ENCODE data around the gene BSPH1. TPM values are rescaled to one million over a fixed set of nuclear protein-coding genes. Genes with fewer than 3 reads are reported as not detected.

The BSPH1 gene
- not detected for total RNA-seq

GRCh38 chr19:47992070-47992469, at the start of gene BSPH1:
BSPH1 (minus strand) TSS chr19:47992170; CDS start chr19:47992081, 89 bp downstream.
- no peak for DNase-seq
- no peak within 1 kb of the TSS for H3K4me3 ChIP-seq
- H3K36me3 ChIP-seq = no peaks in the 10 kb centered on the region
- no peaks in the 10 kb centered on the region for H3K4me1 ChIP-seq
- H3K27me3 ChIP-seq = no peaks in the 10 kb centered on the region
- no peak for TF ChIP-seq CTCF (IDR thresholded peaks at IDR 0.05)
- TF ChIP-seq POLR2A (IDR thresholded peaks at IDR 0.05) = no peak
- H3K9me3 ChIP-seq = no peaks in the 10 kb centered on the region
- no peak within 1 kb of the TSS for H3K27ac ChIP-seq

GRCh38 chr19:48036765-48037164, 44.8 kb upstream of the BSPH1 start:
- Histone ChIP-seq H3K9me3 (peaks cover 0 to 4% (median 0%) of the 10 kb centered on the region in 4 donors), H3K4me1 (no peaks in the 10 kb centered on the region)

GRCh38 chr19:48033604-48034003, 41.6 kb upstream of the BSPH1 start:
- no peaks in the 10 kb centered on the region for H3K4me1 ChIP-seq
- no peak overlapping the region for H3K27ac ChIP-seq
- peaks cover 0 to 4% (median 0%) of the 10 kb centered on the region in 4 donors for H3K9me3 ChIP-seq
- H3K4me3 ChIP-seq = no peak overlapping the region
- DNase-seq = no peak
- H3K36me3 ChIP-seq = no peaks in the 10 kb centered on the region
- TF ChIP-seq CTCF (IDR thresholded peaks at IDR 0.05) (no peak), POLR2A (IDR thresholded peaks at IDR 0.05) (no peak)
- H3K27me3 ChIP-seq = no peaks in the 10 kb centered on the region

More at GRCh38 chr19:48036765-48037164, 44.8 kb upstream of the BSPH1 start:
- Histone ChIP-seq H3K4me3 (no peak overlapping the region), H3K27me3 (no peaks in the 10 kb centered on the region), H3K27ac (no peak overlapping the region), H3K36me3 (no peaks in the 10 kb centered on the region)
- TF ChIP-seq POLR2A (IDR thresholded peaks at IDR 0.05) (no peak), CTCF (IDR thresholded peaks at IDR 0.05) (no peak)
- DNase-seq = no peak

- DNase-seq = no peak
- Histone ChIP-seq H3K36me3 (no peaks in the 10 kb centered on the region), H3K4me1 (no peaks in the 10 kb centered on the region)
Measured at GRCh38 chr19:48030073-48030472, 38.1 kb upstream of the BSPH1 start.

GRCh38 chr19:48029431-48029830, 37.5 kb upstream of the BSPH1 start:
- no peak overlapping the region for H3K27ac ChIP-seq
- no peak overlapping the region for H3K4me3 ChIP-seq
- no peaks in the 10 kb centered on the region for H3K36me3 ChIP-seq
- no peak for TF ChIP-seq POLR2A (IDR thresholded peaks at IDR 0.05)
- no peaks in the 10 kb centered on the region for H3K27me3 ChIP-seq
- DNase-seq = no peak
- H3K4me1 ChIP-seq = no peaks in the 10 kb centered on the region
- H3K9me3 ChIP-seq = no peaks in the 10 kb centered on the region

More at GRCh38 chr19:48030073-48030472, 38.1 kb upstream of the BSPH1 start:
- TF ChIP-seq CTCF (IDR thresholded peaks at IDR 0.05) (no peak), POLR2A (IDR thresholded peaks at IDR 0.05) (no peak)
- Histone ChIP-seq H3K4me3 (no peak overlapping the region), H3K27me3 (no peaks in the 10 kb centered on the region), H3K9me3 (no peaks in the 10 kb centered on the region), H3K27ac (no peak overlapping the region)

GRCh38 chr19:48025480-48025879, 33.5 kb upstream of the BSPH1 start:
- no peak overlapping the region for H3K4me3 ChIP-seq
- no peak overlapping the region for H3K27ac ChIP-seq
- H3K9me3 ChIP-seq = peaks cover 0 to 3% (median 0%) of the 10 kb centered on the region in 4 donors
- H3K4me1 ChIP-seq = no peaks in the 10 kb centered on the region
- no peaks in the 10 kb centered on the region for H3K27me3 ChIP-seq
- DNase-seq = no peak
- no peak for TF ChIP-seq CTCF (IDR thresholded peaks at IDR 0.05)
- TF ChIP-seq POLR2A (IDR thresholded peaks at IDR 0.05) = no peak
- H3K36me3 ChIP-seq = no peaks in the 10 kb centered on the region

All from Peyer's patch (tissue), 4 donors.